HG03565 (cell line): ENCODE data around the gene P2RY13.

Experiments
- ATAC-seq: cut with Tn5 transposase; IDR thresholded peaks from one replicate; pipeline ENCODE4 v1.9.1; 2021; ENCODE audit warnings: mild to moderate bottlenecking, moderate library complexity; ENCODE audit not compliant: unreplicated experiment

The P2RY13 gene

DNA sequence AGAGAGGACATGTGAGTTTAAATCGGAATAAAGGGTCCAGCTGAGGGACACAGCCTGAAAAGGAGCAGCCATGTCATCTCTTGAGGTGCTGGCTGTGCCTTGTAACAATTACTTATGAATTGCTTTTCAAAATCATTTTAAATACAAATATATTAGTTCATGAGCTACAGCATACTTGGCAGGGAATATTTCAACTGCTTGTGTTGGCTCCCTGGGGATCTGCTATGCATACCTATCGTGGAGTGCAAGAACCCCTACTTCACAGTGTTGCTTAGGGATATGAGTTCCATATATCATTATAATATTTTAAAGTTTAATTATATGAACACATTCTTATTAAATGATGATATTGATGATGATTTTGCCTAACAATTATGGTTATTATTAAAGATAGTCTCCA is 31.9 kb downstream of the P2RY13 start:
- ATAC-seq, result no peak

DNA sequence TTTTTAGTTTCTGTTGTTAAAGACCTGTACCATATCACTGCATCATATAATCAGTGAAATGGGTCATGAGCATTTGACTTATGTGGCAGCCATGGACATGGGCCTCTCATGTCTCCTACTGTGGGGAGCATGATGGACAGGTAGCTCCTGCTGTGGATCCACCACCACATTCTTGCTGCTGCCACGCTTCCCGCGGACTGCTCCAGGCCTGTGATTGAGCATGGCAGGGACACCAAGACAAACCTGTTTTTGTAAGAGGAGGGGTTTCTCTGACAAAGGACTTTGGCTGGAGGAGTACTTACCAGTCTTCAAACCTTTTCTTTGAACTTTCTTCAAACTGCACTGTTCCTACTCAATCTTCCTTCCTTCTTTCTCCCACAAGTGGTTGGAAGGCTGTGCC is 33.1 kb downstream of the P2RY13 start:
- no peak for ATAC-seq

DNA sequence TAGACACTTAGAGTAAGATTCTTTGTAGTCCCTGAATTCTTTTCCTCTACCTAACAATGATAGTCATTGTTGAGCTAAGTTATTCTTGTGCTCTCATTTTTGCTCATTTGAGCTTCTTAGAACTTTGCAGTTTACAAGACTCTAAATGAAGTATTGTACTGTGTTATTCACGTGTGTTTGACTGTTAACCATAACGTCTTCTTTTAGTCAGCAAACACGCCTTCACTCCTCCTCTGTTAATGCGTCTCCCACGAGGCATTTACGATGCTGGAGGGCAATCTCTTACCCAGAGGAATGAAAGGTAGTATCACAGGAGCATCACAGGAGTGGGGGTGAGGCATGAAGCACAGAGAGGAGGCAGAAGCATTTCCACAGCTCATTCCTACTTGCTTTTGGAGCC is 36.2 kb downstream of the P2RY13 start:
- no peak for ATAC-seq

DNA sequence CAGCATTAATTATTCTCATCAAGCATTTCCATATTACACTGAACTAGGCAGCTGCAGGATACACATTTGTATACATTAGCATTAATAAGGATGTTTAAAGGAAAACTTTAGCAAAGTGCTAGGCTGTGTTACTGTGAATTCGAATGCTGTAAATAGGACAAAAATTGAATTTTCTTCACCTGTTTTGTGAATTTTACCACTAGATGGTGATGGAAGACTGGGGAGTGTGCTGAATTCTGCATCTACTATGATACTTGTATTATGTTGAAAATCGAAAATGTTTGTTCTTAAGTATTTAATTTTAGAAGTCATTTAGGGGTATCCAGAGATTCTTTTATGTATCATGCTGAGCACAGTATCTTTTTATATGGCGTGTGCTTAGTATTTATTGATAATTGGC is 38.7 kb downstream of the P2RY13 start:
- no peak for ATAC-seq

DNA sequence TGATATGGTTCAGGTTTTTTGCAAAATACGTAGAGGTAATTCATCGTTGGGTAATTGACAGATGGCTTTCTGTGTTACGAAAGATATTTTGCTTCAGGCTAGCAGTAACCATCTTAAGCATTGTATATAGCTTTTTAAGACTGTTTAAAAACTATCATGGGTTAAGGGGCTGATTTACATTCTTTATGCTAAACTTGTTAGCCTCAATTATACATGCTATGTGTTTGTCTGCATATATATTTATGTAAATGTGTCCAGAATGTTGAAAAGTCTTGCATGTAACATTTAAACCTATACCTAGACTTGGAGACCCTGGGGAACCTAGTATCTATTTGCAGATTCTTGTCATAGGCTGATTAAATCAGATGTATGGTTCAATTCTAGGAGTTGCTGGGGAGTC is 39.9 kb downstream of the P2RY13 start:
- no peak for ATAC-seq

DNA sequence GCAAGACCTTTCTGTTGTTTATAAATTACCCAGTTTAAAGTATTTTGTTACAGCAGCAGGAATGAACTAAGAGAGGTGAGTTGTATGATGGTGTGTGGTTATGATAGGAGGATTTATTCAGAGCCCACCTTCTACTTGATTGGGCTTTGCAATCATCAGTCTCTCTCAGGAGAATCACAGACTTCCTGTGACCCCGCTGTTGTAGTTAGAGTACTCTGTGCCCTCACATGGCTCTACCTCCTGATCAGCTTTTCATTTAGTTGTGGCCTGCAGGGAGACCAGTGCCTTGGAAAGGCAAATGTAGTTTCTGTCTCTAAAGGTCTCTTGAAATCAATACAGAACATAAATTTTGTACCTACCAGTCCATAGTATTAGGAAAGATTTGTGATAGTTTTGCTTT is 43.4 kb downstream of the P2RY13 start:
- ATAC-seq, result no peak

DNA sequence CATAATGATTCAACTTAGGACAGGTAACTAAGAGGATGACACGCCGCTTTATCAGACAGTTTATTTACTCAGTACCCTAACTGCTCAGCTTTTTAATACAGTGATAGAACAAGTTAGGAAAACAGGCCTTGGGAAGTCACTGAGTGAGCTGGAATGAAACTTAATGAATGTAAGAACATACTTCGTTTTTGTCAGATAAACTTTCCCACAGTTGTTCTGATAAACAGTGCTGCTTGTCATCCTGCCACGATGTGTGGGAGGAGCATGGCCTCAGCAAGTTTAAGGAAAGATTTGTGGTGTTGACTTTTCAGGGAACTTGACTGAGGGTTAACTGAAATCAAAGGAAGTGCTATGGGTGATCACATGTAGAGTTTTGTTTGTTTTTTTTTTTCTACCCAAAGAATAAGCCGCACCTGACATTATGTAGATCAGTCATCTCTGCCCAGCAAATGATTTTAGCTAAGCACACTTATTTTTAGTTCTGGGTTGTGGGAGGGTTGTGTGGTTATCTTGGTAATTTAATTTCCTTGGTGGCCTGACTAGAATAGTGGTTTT is 45.4 kb downstream of the P2RY13 start:
- ATAC-seq, result no peak

DNA sequence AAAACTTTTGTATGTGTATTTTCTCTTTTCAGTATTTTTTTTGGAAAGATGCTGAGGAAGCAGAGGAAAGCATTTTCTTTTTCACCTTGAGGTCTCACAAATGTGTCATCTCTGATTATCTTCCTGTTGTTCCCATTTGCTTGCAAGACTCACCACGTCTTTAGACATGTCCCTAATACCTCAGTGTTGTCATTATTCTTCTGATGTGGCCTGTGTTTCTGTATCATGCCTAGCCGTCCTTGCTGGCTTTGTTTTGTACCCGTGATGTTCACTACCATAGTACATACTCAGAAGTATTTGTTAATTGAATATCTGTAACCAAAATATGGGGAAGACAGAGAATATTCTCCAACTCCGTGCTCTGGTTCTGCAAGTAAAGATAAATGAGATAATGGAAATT is 46.0 kb downstream of the P2RY13 start:
- no peak for ATAC-seq

DNA sequence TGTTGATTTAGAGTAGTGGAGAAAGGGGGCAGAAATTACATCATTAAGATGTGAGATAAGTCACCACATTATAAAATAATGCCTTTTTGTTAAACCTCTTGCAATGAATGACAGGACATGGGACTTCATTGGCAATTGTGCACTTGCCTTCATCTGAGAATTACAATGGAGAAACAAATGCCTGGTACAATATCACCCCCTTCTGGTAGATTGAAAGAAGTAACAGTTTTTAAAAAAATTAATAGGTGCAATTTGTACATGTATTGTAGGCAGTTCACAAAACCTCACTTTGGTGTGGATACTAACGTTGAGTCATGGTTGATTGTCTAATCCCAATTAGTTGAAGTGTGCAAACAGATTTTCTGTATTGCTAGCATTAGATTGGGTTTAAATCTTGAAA is 46.4 kb downstream of the P2RY13 start:
- ATAC-seq, result peak; percentile 47

DNA sequence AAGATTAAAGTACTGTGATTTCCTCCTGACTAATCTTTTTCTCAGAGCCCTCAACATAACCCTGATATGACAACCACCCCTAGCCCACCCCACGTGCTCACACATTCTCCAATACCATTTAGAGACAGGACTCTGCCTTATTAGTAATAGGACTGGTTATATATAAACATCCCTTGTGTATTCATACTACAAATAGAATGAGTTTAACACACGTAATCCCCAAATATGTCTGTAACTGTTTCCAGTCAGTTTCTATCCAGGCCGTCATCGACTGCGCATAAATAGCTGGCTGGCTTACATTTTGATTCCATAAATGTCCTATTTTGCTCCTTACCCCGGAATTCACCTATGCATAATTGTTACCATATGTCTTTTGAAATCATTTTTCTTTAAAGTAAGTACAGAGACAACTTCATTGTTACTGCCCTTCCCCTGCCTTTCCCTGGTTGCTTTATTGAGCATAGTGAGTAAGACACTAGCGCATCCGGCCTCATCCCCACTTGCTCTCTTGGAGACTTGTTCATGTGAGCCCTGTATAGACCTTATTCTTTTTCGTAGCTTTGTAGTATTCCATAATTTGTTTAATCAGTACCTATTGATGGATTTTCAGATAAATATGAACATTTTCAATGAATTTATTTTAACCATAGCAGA is 47.6 kb downstream of the P2RY13 start:
- no peak for ATAC-seq

DNA sequence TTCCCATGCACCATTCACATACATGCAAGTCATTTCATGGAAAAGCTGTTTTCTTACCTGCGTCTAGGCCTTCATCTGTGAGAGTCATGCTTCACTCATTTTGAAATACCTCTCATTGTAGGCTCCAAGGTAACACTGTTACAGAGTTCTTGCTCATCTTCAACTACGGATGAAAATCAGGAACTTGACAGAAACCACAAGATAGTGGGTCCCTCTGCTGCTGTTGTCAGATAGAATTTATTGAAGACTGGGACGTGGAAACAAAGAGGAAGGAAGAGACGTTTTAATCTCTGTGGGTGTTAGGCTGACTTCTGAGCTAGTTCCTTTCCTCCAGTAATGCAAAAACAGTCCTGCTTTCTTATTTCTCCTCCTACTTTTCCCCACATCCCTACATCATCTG is 51.1 kb downstream of the P2RY13 start, which contains the start of gene P2RY14:
Gene P2RY14, minus strand, starts transcription at position 313 of the 400 bp plus-strand sequence. CDS start 64,226 bp downstream, outside the sequence.
- no peak for ATAC-seq

DNA sequence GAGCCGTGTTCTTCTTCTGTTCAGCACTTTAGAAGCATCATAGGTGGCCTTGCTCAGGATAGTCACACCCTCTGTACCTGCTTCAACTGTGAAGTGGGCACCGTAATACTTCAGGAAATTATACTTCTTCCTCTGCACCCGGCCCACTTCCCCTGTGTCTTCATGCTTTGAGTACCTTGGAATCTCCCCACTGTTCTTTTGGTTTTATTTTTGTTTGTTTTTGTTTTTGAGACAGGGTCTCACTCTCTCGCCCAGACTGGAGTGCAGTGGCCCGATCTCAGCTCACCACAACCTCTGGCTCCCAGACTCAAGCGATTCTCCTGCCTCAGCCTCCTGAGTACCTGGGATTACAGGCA is 52.7 kb downstream of the P2RY13 start:
- no peak for ATAC-seq
